PC-3 (cell line): ENCODE measurements around the gene ZNF76. TPM values are rescaled to one million over a fixed set of nuclear protein-coding genes. Genes with fewer than 3 reads are reported as not detected.

Source experiments
- ATAC-seq: fragments of 200-7000 bp; cut with Tn5 transposase; 2 replicates; pipeline ENCODE4 v1.9.1; 2020; ENCODE audit warnings: mild to moderate bottlenecking, moderate library complexity
- BruUV-seq: library from RNA; stranded (reverse); fragments of 400-500 nt; replicated peaks from 2 replicates; lab custom pipeline; 2021; lab: Mats Ljungman, UMichigan
- CTCF ChIA-PET: fragments of 300-600 bp; sonication (Branson Sonifier 250); formaldehyde crosslinking; loops from one replicate; lab custom pipeline; 2022; ENCODE audit warnings: antibody characterized with exemption; lab: Charles Lee
- POLR2A ChIA-PET: fragments of 300-600 bp; sonication (Branson Sonifier 250); formaldehyde crosslinking; loops from one replicate; lab custom pipeline; 2022; ENCODE audit warnings: antibody characterized with exemption; ENCODE audit not compliant: unreplicated experiment; lab: Charles Lee
- DNase-seq: peaks from one replicate; pipeline ENCODE4 v3.0.0-alpha.2; 2015
- H2AFZ ChIP-seq: fragments of 300-600 bp; sonication (generic); 2 replicates; pipeline ENCODE4 v1.6.0; 2016; ENCODE audit warnings: antibody characterized with exemption, low read length
- H3F3A ChIP-seq: fragments of 300-600 bp; sonication (generic); one replicate; pipeline ENCODE4 v1.6.0; 2017; ENCODE audit warnings: antibody characterized with exemption, low read length, control low read depth, mild to moderate bottlenecking; ENCODE audit not compliant: unreplicated experiment
- H3K27ac ChIP-seq: fragments of 300-600 bp; sonication (generic); 2 replicates; pipeline ENCODE4 v1.5.1; 2016; ENCODE audit warnings: mild to moderate bottlenecking, low read length
- H3K27me3 ChIP-seq: fragments of 300-600 bp; sonication (generic); 2 replicates; pipeline ENCODE4 v1.6.1; 2016; ENCODE audit warnings: low read length, mixed read lengths
- H3K36me3 ChIP-seq: fragments of 300-600 bp; sonication (generic); 2 replicates; pipeline ENCODE4 v1.6.1; 2016; ENCODE audit warnings: low read depth, mixed run types, low read length, mixed read lengths
- H3K4me1 ChIP-seq: fragments of 300-600 bp; sonication (generic); 2 replicates; pipeline ENCODE4 v1.5.1; 2016; ENCODE audit warnings: low read length; ENCODE audit not compliant: insufficient read depth
- H3K4me2 ChIP-seq: fragments of 300-600 bp; sonication (generic); 2 replicates; pipeline ENCODE4 v1.6.0; 2016; ENCODE audit warnings: low read length
- H3K4me3 ChIP-seq: fragments of 300-600 bp; sonication (generic); 2 replicates; pipeline ENCODE4 v1.5.1; 2016; ENCODE audit warnings: mild to moderate bottlenecking, low read length, mixed read lengths
- H3K79me2 ChIP-seq: fragments of 300-600 bp; sonication (generic); 2 replicates; pipeline ENCODE4 v1.6.1; 2017; ENCODE audit warnings: low read length, mixed read lengths
- H3K9ac ChIP-seq: fragments of 300-600 bp; sonication (generic); 2 replicates; pipeline ENCODE4 v1.6.0; 2016; ENCODE audit warnings: mild to moderate bottlenecking, low read length
- H3K9me2 ChIP-seq: fragments of 300-600 bp; sonication (generic); replicated peaks from 2 replicates; pipeline ENCODE4 v1.6.1; 2016; ENCODE audit warnings: mixed run types, low read length, mixed read lengths
- H3K9me3 ChIP-seq: fragments of 300-600 bp; sonication (generic); 2 replicates; pipeline ENCODE4 v1.6.1; 2016; ENCODE audit warnings: low read length, mixed read lengths
- H4K20me1 ChIP-seq: fragments of 300-600 bp; sonication (generic); 2 replicates; pipeline ENCODE4 v1.6.1; 2016; ENCODE audit warnings: low read length, mixed read lengths
- EZH2 ChIP-seq: fragments of 300-600 bp; sonication (generic); IDR thresholded peaks from one replicate; pipeline ENCODE4 v1.6.1; 2017; ENCODE audit warnings: antibody characterized with exemption, mild to moderate bottlenecking, low read length; ENCODE audit not compliant: unreplicated experiment
- EZH2phosphoT487 ChIP-seq: fragments of 300-600 bp; sonication (generic); IDR thresholded peaks from 2 replicates; pipeline ENCODE4 v1.6.1; 2018; ENCODE audit warnings: mild to moderate bottlenecking, antibody characterized with exemption, low read length, borderline replicate concordance
- intact Hi-C: fragments of 100-400 bp; cut with micrococcal nuclease; formaldehyde crosslinking; loops from 2 replicates; pipeline ENCODE4 v1.9.0; 2023
- total RNA-seq: library from RNA; depleted of rRNA; stranded (reverse); fragments of >200 nt; gene quantifications from 2 replicates; pipeline ENCODE4 v1.2.3, GENCODE V29; 2014
- TF ChIP-seq, protein P1 (sequence below): fragments of 300-600 bp; sonication (generic); conservative IDR thresholded peaks from 2 replicates; pipeline ENCODE4 v1.5.1; 2017; ENCODE audit warnings: antibody characterized with exemption, low read depth, mild to moderate bottlenecking, low read length

ZNF76 gene
- total RNA-seq, 1 experiment from 2014 or later: 20.8 TPM

- no peaks in the 10 kb centered on the region for H3K4me1 ChIP-seq
- no peaks in the 10 kb centered on the region for H3K79me2 ChIP-seq
- H3K27ac ChIP-seq: no peak overlapping the region
- H4K20me1 ChIP-seq: no peaks in the 10 kb centered on the region
- no peaks in the 10 kb centered on the region for H3K9me2 ChIP-seq
- no peaks in the 10 kb centered on the region for H3K36me3 ChIP-seq
- ChIA-PET CTCF (no interaction called here), POLR2A (no interaction called here)
- H3K9ac ChIP-seq: no peak overlapping the region
- H3F3A ChIP-seq: no peaks in the 10 kb centered on the region
- H3K4me3 ChIP-seq: no peak overlapping the region
- TF ChIP-seq, protein P1, sequence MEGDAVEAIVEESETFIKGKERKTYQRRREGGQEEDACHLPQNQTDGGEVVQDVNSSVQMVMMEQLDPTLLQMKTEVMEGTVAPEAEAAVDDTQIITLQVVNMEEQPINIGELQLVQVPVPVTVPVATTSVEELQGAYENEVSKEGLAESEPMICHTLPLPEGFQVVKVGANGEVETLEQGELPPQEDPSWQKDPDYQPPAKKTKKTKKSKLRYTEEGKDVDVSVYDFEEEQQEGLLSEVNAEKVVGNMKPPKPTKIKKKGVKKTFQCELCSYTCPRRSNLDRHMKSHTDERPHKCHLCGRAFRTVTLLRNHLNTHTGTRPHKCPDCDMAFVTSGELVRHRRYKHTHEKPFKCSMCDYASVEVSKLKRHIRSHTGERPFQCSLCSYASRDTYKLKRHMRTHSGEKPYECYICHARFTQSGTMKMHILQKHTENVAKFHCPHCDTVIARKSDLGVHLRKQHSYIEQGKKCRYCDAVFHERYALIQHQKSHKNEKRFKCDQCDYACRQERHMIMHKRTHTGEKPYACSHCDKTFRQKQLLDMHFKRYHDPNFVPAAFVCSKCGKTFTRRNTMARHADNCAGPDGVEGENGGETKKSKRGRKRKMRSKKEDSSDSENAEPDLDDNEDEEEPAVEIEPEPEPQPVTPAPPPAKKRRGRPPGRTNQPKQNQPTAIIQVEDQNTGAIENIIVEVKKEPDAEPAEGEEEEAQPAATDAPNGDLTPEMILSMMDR: no peak
- TF ChIP-seq EZH2 (no peak), EZH2phosphoT487 (no peak)
- intact Hi-C loops: no loop called here
- ATAC-seq (no peak), DNase-seq (no peak)
- no peaks in the 10 kb centered on the region; the same call in 1 of the 2 replicates for H3K9me3 ChIP-seq
- no peaks in the 10 kb centered on the region for H3K27me3 ChIP-seq
- no peak overlapping the region for H2AFZ ChIP-seq
- BruUV-seq: no TSS peak
- no peak overlapping the region for H3K4me2 ChIP-seq
Measured at GRCh38 chr6:35229304-35229703, 30.2 kb upstream of the ZNF76 start.

GRCh38 chr6:35230498-35230897 lies 29.0 kb upstream of the ZNF76 start:
- no peaks in the 10 kb centered on the region for H3K27me3 ChIP-seq
- no peak overlapping the region for H3K9ac ChIP-seq
- intact Hi-C loops: no loop called here
- H3K27ac ChIP-seq: no peak overlapping the region
- no TSS peak for BruUV-seq
- ATAC-seq (no peak), DNase-seq (no peak)
- H3K9me3 ChIP-seq: peaks cover 8% of the 10 kb centered on the region; the same call in 1 of the 2 replicates
- no peaks in the 10 kb centered on the region for H3K79me2 ChIP-seq
- ChIA-PET POLR2A (no interaction called here), CTCF (no interaction called here)
- H3K4me1 ChIP-seq: no peaks in the 10 kb centered on the region
- no peaks in the 10 kb centered on the region for H3F3A ChIP-seq
- TF ChIP-seq EZH2 (no peak), EZH2phosphoT487 (no peak)
- TF ChIP-seq, protein P1: no peak
- H3K36me3 ChIP-seq: no peaks in the 10 kb centered on the region
- H3K4me3 ChIP-seq: no peak overlapping the region
- no peaks in the 10 kb centered on the region for H3K9me2 ChIP-seq
- no peaks in the 10 kb centered on the region for H4K20me1 ChIP-seq
- no peak overlapping the region for H3K4me2 ChIP-seq
- H2AFZ ChIP-seq: no peak overlapping the region

DNA sequence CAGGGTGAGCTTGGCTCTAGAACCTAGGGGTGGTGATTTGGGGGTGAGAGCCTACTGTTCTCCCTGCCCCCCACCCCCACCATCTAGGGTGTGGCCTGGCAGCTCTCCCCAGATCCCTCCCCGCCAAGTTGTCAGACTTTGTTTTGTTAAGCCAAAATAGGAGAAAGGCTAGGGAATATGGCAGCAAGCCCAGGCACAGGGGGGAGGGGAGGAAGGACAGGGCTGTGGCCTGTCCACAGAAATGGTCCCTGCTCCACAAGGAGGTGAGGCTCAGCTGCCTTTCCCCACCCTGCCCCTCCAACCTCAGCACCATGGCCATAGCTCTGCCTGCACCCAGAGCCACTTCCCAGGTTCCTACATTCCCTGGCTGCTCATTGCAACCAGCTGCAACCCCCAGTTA lies 28.6 kb upstream of the ZNF76 start:
- ChIA-PET POLR2A (no interaction called here), CTCF (no interaction called here)
- no peaks in the 10 kb centered on the region for H3K4me1 ChIP-seq
- no peaks in the 10 kb centered on the region for H3F3A ChIP-seq
- no peaks in the 10 kb centered on the region for H4K20me1 ChIP-seq
- intact Hi-C loops: no loop called here
- TF ChIP-seq EZH2 (no peak), EZH2phosphoT487 (no peak)
- TF ChIP-seq, protein P1: no peak
- H3K27me3 ChIP-seq: no peaks in the 10 kb centered on the region
- H3K4me2 ChIP-seq: no peak overlapping the region
- H3K9me2 ChIP-seq: no peaks in the 10 kb centered on the region
- no peaks in the 10 kb centered on the region for H3K79me2 ChIP-seq
- H3K9ac ChIP-seq: no peak overlapping the region
- no peak overlapping the region for H2AFZ ChIP-seq
- H3K36me3 ChIP-seq: no peaks in the 10 kb centered on the region
- BruUV-seq: no TSS peak
- no peak overlapping the region for H3K4me3 ChIP-seq
- no peak for DNase-seq
- peaks cover 8% of the 10 kb centered on the region; the same call in 1 of the 2 replicates for H3K9me3 ChIP-seq
- no peak overlapping the region for H3K27ac ChIP-seq
- no peak for ATAC-seq
